CD4-positive, alpha-beta T cell treated with Interleukin-17A for 4 hours (primary cell): ENCODE results near the gene PRRC2A.
"Not testable (repeated sequence)": the region's sequence is repeated elsewhere in the genome, so short reads cannot be mapped to it uniquely, and the experiment has no call there.

Experiments
- DNase-seq: peaks from one replicate; pipeline ENCODE4 v3.0.0-alpha.2; 2020; ENCODE audit warnings: mixed read lengths

Gene PRRC2A

GRCh38 chr6:31586008-31586407 is 34.5 kb upstream of the PRRC2A start, which contains the start of gene LST1:
TSS of gene LST1 (plus strand) at chr6:31586277. CDS start at chr6:31587300, 1,023 bp downstream.
- peak; percentile 12 for DNase-seq

GRCh38 chr6:31586599-31587281 is 33.8 kb upstream of the PRRC2A start:
- peak; percentile 56 for DNase-seq

GRCh38 chr6:31587791-31588777 is 32.4 kb upstream of the PRRC2A start:
- DNase-seq = peak; percentile 25

GRCh38 chr6:31588871-31589650 is 31.5 kb upstream of the PRRC2A start:
- no peak for DNase-seq

GRCh38 chr6:31590691-31591090 is 29.8 kb upstream of the PRRC2A start:
- not testable (repeated sequence) for DNase-seq

GRCh38 chr6:31592396-31592771 is 28.1 kb upstream of the PRRC2A start:
- DNase-seq = no peak

GRCh38 chr6:31597006-31597405 is 23.5 kb upstream of the PRRC2A start:
- peak; percentile 68 for DNase-seq

- no peak for DNase-seq
These were observed 13.2 kb upstream of the PRRC2A start for GRCh38 chr6:31607317-31607716.

GRCh38 chr6:31609519-31610406 is 10.8 kb upstream of the PRRC2A start:
- DNase-seq = no peak

GRCh38 chr6:31610968-31611367 is 9.5 kb upstream of the PRRC2A start:
- no peak for DNase-seq

GRCh38 chr6:31614075-31614619 is 6.4 kb upstream of the PRRC2A start:
- DNase-seq = no peak

- no peak for DNase-seq
These were observed 5.6 kb upstream of the PRRC2A start, which contains the start of gene AIF1 for GRCh38 chr6:31614684-31615578. TSS of gene AIF1 (plus strand) at chr6:31615234. CDS start at chr6:31615330, 96 bp downstream.

- DNase-seq = peak; percentile 66
These were observed 4.8 kb upstream of the PRRC2A start for GRCh38 chr6:31615748-31616147.

- no peak for DNase-seq
These were observed 3.5 kb upstream of the PRRC2A start for GRCh38 chr6:31617010-31617409.

GRCh38 chr6:31619805-31620585 is 520 bp upstream of the PRRC2A start:
- DNase-seq = peak; percentile 98

GRCh38 chr6:31621320-31621939 is 915 bp downstream of the PRRC2A start:
- DNase-seq = no peak

GRCh38 chr6:31621991-31622390 is 1.5 kb downstream of the PRRC2A start:
- DNase-seq = no peak

- no peak for DNase-seq
These were observed 2.2 kb downstream of the PRRC2A start for GRCh38 chr6:31622684-31623091.

- no peak for DNase-seq
These were observed 3.6 kb downstream of the PRRC2A start for GRCh38 chr6:31624070-31624469.
